ENCODE measurements around the gene HDGF. TPM values are rescaled to one million over a fixed set of nuclear protein-coding genes. Genes with fewer than 3 reads are reported as not detected.
A peak's percentile ranks its signal among the peaks of the same experiment; 100 is the strongest.

HDGF gene
- total and polyA plus RNA-seq, 9 of the 15 experiments (the other 6 are each of a cell fraction or from before 2014, with no cell fraction given) = 38.8 to 601 (median 400) TPM

- TF ChIP-seq SUPT5H (IDR thresholded peaks at IDR 0.05) = peak; percentile 57
- TF ChIP-seq HNRNPK (IDR thresholded peaks at IDR 0.05; ENCODE audit: low read depth, low read length, poor library complexity, severe bottlenecking) = peak; percentile 92
- peak in 1 of 2 experiments; percentile 100; a peak in 2 of 4 replicates for TF ChIP-seq MLLT1 (IDR thresholded peaks at IDR 0.05)
- TF ChIP-seq IRF1 (CRISPR knock-in tag; IDR thresholded peaks at IDR 0.05; ENCODE audit: borderline replicate concordance) = no peak
- no peak for TF ChIP-seq ZNF778 (CRISPR knock-in tag; IDR thresholded peaks at IDR 0.05)
- TF ChIP-seq, protein P1, sequence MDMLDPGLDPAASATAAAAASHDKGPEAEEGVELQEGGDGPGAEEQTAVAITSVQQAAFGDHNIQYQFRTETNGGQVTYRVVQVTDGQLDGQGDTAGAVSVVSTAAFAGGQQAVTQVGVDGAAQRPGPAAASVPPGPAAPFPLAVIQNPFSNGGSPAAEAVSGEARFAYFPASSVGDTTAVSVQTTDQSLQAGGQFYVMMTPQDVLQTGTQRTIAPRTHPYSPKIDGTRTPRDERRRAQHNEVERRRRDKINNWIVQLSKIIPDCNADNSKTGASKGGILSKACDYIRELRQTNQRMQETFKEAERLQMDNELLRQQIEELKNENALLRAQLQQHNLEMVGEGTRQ (CRISPR knock-in tag; IDR thresholded peaks at IDR 0.05) = peak; percentile 75
- TF ChIP-seq ERF (CRISPR knock-in tag; IDR thresholded peaks at IDR 0.05) = 0 out of 2 replicates have a peak, but pooled peaks have one; percentile 39
- peak; percentile 91; the same call in 1 of the 2 replicates for TF ChIP-seq MTA3 (IDR thresholded peaks at IDR 0.05; ENCODE audit: borderline replicate concordance)
- peak; percentile 64 for TF ChIP-seq CREB1 (IDR thresholded peaks at IDR 0.05)
- peak; percentile 74 for TF ChIP-seq CREB1 (CRISPR knock-in tag; IDR thresholded peaks at IDR 0.05)
- TF ChIP-seq, protein P2, sequence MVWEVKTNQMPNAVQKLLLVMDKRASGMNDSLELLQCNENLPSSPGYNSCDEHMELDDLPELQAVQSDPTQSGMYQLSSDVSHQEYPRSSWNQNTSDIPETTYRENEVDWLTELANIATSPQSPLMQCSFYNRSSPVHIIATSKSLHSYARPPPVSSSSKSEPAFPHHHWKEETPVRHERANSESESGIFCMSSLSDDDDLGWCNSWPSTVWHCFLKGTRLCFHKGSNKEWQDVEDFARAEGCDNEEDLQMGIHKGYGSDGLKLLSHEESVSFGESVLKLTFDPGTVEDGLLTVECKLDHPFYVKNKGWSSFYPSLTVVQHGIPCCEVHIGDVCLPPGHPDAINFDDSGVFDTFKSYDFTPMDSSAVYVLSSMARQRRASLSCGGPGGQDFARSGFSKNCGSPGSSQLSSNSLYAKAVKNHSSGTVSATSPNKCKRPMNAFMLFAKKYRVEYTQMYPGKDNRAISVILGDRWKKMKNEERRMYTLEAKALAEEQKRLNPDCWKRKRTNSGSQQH (CRISPR knock-in tag; IDR thresholded peaks at IDR 0.05) = no peak
- TF ChIP-seq PML (IDR thresholded peaks at IDR 0.05; ENCODE audit: low read length) = 0 out of 2 replicates have a peak, but pooled peaks have one; percentile 13
- TF ChIP-seq, protein P3, sequence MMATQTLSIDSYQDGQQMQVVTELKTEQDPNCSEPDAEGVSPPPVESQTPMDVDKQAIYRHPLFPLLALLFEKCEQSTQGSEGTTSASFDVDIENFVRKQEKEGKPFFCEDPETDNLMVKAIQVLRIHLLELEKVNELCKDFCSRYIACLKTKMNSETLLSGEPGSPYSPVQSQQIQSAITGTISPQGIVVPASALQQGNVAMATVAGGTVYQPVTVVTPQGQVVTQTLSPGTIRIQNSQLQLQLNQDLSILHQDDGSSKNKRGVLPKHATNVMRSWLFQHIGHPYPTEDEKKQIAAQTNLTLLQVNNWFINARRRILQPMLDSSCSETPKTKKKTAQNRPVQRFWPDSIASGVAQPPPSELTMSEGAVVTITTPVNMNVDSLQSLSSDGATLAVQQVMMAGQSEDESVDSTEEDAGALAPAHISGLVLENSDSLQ (IDR thresholded peaks at IDR 0.05) = peak; percentile 45; the same call in 1 of the 2 replicates
- peak; percentile 40 for TF ChIP-seq PCBP2 (IDR thresholded peaks at IDR 0.05; ENCODE audit: low read depth, low read length, poor library complexity, severe bottlenecking)
- TF ChIP-seq MCM3 (IDR thresholded peaks at IDR 0.05) = no peak
- TF ChIP-seq ZNF398 (CRISPR knock-in tag; IDR thresholded peaks at IDR 0.05) = no peak
- TF ChIP-seq, protein P4, sequence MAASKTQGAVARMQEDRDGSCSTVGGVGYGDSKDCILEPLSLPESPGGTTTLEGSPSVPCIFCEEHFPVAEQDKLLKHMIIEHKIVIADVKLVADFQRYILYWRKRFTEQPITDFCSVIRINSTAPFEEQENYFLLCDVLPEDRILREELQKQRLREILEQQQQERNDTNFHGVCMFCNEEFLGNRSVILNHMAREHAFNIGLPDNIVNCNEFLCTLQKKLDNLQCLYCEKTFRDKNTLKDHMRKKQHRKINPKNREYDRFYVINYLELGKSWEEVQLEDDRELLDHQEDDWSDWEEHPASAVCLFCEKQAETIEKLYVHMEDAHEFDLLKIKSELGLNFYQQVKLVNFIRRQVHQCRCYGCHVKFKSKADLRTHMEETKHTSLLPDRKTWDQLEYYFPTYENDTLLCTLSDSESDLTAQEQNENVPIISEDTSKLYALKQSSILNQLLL (CRISPR knock-in tag; IDR thresholded peaks at IDR 0.05; ENCODE audit: borderline replicate concordance) = no peak
- peak; percentile 64 for TF ChIP-seq POLR2A (conservative IDR thresholded peaks at IDR 0.05)
- peak; percentile 77 for TF ChIP-seq RBBP5 (IDR thresholded peaks at IDR 0.05; ENCODE audit: borderline replicate concordance, insufficient read depth, low read length, poor library complexity, severe bottlenecking)
These were observed 444 bp upstream of the HDGF start (continued) for GRCh38 chr1:156751757-156752481.

Measured in K562 (cell line).